Peyer's patch (tissue), 4 donors: ENCODE results near the gene IFNA5.

Experiments
- CTCF ChIP-seq, 6 experiments: fragments of 450-650 bp in 4 of 6; fragments of 200-600 bp in 2 of 6; sonication (generic) in 1 of 6; IDR thresholded peaks; one replicate each; pipeline ENCODE4 v1.5.1; 2017 to 2019; ENCODE audit warnings: antibody characterized with exemption in 6 of 6, mild to moderate bottlenecking in 3 of 6, moderate library complexity in 1 of 6
- POLR2A ChIP-seq, 2 donors: fragments of 450-650 bp; IDR thresholded peaks; one replicate each; pipeline ENCODE4 v1.5.1; 2017; ENCODE audit warnings: antibody characterized with exemption in 2 of 2, mild to moderate bottlenecking in 2 of 2, moderate library complexity in 2 of 2

GRCh38 chr9:21350787-21351186 is 45.7 kb upstream of the IFNA5 start, which contains the start of gene IFNA6:
- TF ChIP-seq CTCF (IDR thresholded peaks at IDR 0.05) (no peak), POLR2A (IDR thresholded peaks at IDR 0.05) (no peak)
